H9 (cell line): Measurements from ENCODE around the gene FUS. TPM values are rescaled to one million over a fixed set of nuclear protein-coding genes. Genes with fewer than 3 reads are reported as not detected.

Experiments used
- DNase-seq: peaks from one replicate; pipeline ENCODE4 v3.0.0-alpha.2; 2017
- H2AFZ ChIP-seq: one replicate; pipeline ENCODE4 v1.6.1; 2013; ENCODE audit warnings: mild to moderate bottlenecking, low read length, control low read depth, moderate library complexity
- H2AK5ac ChIP-seq: 2 replicates; pipeline ENCODE4 v1.6.1; 2013; ENCODE audit warnings: low read length, control low read depth, mixed read lengths; ENCODE audit not compliant: insufficient read length
- H2BK120ac ChIP-seq: one replicate; pipeline ENCODE4 v1.6.1; 2013; ENCODE audit warnings: low read depth, mild to moderate bottlenecking, low read length, control low read depth, inconsistent platforms; ENCODE audit not compliant: poor library complexity, severe bottlenecking
- H2BK12ac ChIP-seq: 2 replicates; pipeline ENCODE4 v1.6.1; 2013; ENCODE audit warnings: low read length, control low read depth, mixed read lengths, low read depth; ENCODE audit not compliant: insufficient read length
- H2BK15ac ChIP-seq: 2 replicates; pipeline ENCODE4 v1.6.1; 2013; ENCODE audit warnings: low read depth, low read length, control low read depth
- H2BK20ac ChIP-seq: one replicate; pipeline ENCODE4 v1.6.1; 2013; ENCODE audit warnings: low read depth, mild to moderate bottlenecking, low read length, control low read depth, inconsistent platforms; ENCODE audit not compliant: poor library complexity, severe bottlenecking
- H2BK5ac ChIP-seq: 2 replicates; pipeline ENCODE4 v1.6.1; 2013; ENCODE audit warnings: low read length, control low read depth, mixed read lengths; ENCODE audit not compliant: insufficient read length
- H3K14ac ChIP-seq: 2 replicates; pipeline ENCODE4 v1.6.1; 2013; ENCODE audit warnings: low read length, control low read depth; ENCODE audit not compliant: insufficient read depth
- H3K18ac ChIP-seq: 2 replicates; pipeline ENCODE4 v1.6.1; 2013; ENCODE audit warnings: low read depth, mild to moderate bottlenecking, mixed read lengths, low read length, control low read depth; ENCODE audit not compliant: insufficient read length
- H3K23ac ChIP-seq: 2 replicates; pipeline ENCODE4 v1.6.1; 2013; ENCODE audit warnings: low read length, control low read depth, mixed read lengths, low read depth; ENCODE audit not compliant: insufficient read length
- H3K23me2 ChIP-seq: 2 replicates; pipeline ENCODE4 v1.6.1; 2013; ENCODE audit warnings: low read depth, mild to moderate bottlenecking, mixed read lengths, low read length, control low read depth; ENCODE audit not compliant: insufficient read length, poor library complexity, severe bottlenecking
- H3K27ac ChIP-seq: 2 replicates; pipeline ENCODE4 v1.5.1; 2013; ENCODE audit warnings: low read length, control low read depth, mixed read lengths, low read depth; ENCODE audit not compliant: insufficient read length
- H3K27me3 ChIP-seq: 2 replicates; pipeline ENCODE4 v1.6.1; 2013; ENCODE audit warnings: low read length, control low read depth, inconsistent platforms; ENCODE audit not compliant: insufficient read depth
- H3K4ac ChIP-seq: 2 replicates; pipeline ENCODE4 v1.6.1; 2013; ENCODE audit warnings: low read depth, mild to moderate bottlenecking, control low read depth, inconsistent platforms, low read length, moderate library complexity
- H3K4me1 ChIP-seq: 2 replicates; pipeline ENCODE4 v1.6.1; 2013; ENCODE audit warnings: low read length, control low read depth, inconsistent platforms; ENCODE audit not compliant: insufficient read depth
- H3K4me2 ChIP-seq: 2 replicates; pipeline ENCODE4 v1.6.1; 2013; ENCODE audit warnings: low read length, control low read depth, mixed read lengths; ENCODE audit not compliant: insufficient read length, insufficient read depth
- H3K56ac ChIP-seq: 2 replicates; pipeline ENCODE4 v1.6.1; 2013; ENCODE audit warnings: low read depth, mild to moderate bottlenecking, mixed read lengths, low read length, control low read depth; ENCODE audit not compliant: insufficient read length
- H3K79me1 ChIP-seq: 2 replicates; pipeline ENCODE4 v1.6.1; 2013; ENCODE audit warnings: low read depth, mild to moderate bottlenecking, moderate library complexity, low read length, control low read depth, inconsistent platforms; ENCODE audit not compliant: insufficient read depth, poor library complexity, severe bottlenecking
- H3K79me2 ChIP-seq: 2 replicates; pipeline ENCODE4 v1.6.1; 2013; ENCODE audit warnings: low read length, control low read depth, inconsistent platforms; ENCODE audit not compliant: insufficient read depth
- H3K9ac ChIP-seq: 2 replicates; pipeline ENCODE4 v1.6.1; 2013; ENCODE audit warnings: low read length, control low read depth, mixed read lengths; ENCODE audit not compliant: insufficient read length; ENCODE audit errors: extremely low read depth
- H3K9me3 ChIP-seq: one replicate; pipeline ENCODE4 v1.6.1; 2013; ENCODE audit warnings: low read depth, low read length, inconsistent platforms; ENCODE audit not compliant: control insufficient read depth
- H3T11ph ChIP-seq: one replicate; pipeline ENCODE4 v1.6.1; 2013; ENCODE audit warnings: mild to moderate bottlenecking, low read length, control low read depth, inconsistent platforms
- H4K20me1 ChIP-seq: one replicate; pipeline ENCODE4 v1.6.1; 2013; ENCODE audit not compliant: control insufficient read depth, insufficient read length, insufficient read depth
- H4K5ac ChIP-seq: 2 replicates; pipeline ENCODE4 v1.6.1; 2013; ENCODE audit warnings: low read depth, mild to moderate bottlenecking, mixed read lengths, low read length, control low read depth; ENCODE audit not compliant: insufficient read length
- H4K8ac ChIP-seq: replicated peaks from 2 replicates; pipeline ENCODE4 v1.6.1; 2013; ENCODE audit warnings: low read length, control low read depth, mixed read lengths, low read depth; ENCODE audit not compliant: insufficient read length
- H4K91ac ChIP-seq: 2 replicates; pipeline ENCODE4 v1.6.1; 2013; ENCODE audit warnings: low read depth, mild to moderate bottlenecking, moderate library complexity, mixed read lengths, low read length, control low read depth; ENCODE audit not compliant: insufficient read length
- H3K27ac Mint-ChIP-seq, 3 experiments: 2 replicates in 2 of 3; 3 replicates in 1 of 3; pipeline ENCODE4 v1.8.0; 2020 to 2021; ENCODE audit warnings: mixed read lengths in 3 of 3, mild to moderate bottlenecking in 1 of 3, moderate library complexity in 1 of 3
- H3K27me3 Mint-ChIP-seq: 2 replicates; pipeline ENCODE4 v1.8.0; 2021; ENCODE audit warnings: low read depth, mild to moderate bottlenecking, moderate library complexity, mixed read lengths
- H3K36me3 Mint-ChIP-seq, 3 experiments: 2 replicates in 2 of 3; 3 replicates in 1 of 3; pipeline ENCODE4 v1.8.0; 2020 to 2021; ENCODE audit warnings: low read depth in 3 of 3, mixed read lengths in 3 of 3; ENCODE audit not compliant: insufficient read depth in 1 of 3
- H3K4me1 Mint-ChIP-seq, 2 experiments: 2 replicates each; pipeline ENCODE4 v1.8.0; 2020; ENCODE audit warnings: mixed read lengths in 2 of 2
- H3K4me3 Mint-ChIP-seq, 2 experiments: 2 replicates in 1 of 2; 3 replicates in 1 of 2; pipeline ENCODE4 v1.8.0; 2020 to 2021; ENCODE audit warnings: mild to moderate bottlenecking in 2 of 2, mixed read lengths in 2 of 2, moderate library complexity in 1 of 2
- H3K9me3 Mint-ChIP-seq, 2 experiments: 2 replicates in 1 of 2; 3 replicates in 1 of 2; pipeline ENCODE4 v1.8.0; 2020; ENCODE audit warnings: mild to moderate bottlenecking in 2 of 2, mixed read lengths in 2 of 2, moderate library complexity in 1 of 2
- CTCF ChIP-seq: fragments of 200-600 bp; sonication (generic); conservative IDR thresholded peaks from 3 replicates; pipeline ENCODE4 v1.8.0; 2021; ENCODE audit warnings: antibody characterized with exemption, mild to moderate bottlenecking
- WGBS: extraction: QIAGEN DNeasy Blood & Tissue Kit; methylation state at CpG from one replicate; pipeline ENCODE4 v1.1.7; 2013; ENCODE audit warnings: missing lambda C conversion rate, low lambda C conversion rate, mixed read lengths; ENCODE audit not compliant: insufficient read length; ENCODE audit errors: extremely low coverage; 5-methylcytosine and 5-hydroxymethylcytosine counted together
- total RNA-seq: library from RNA; stranded (reverse); gene quantifications from 2 replicates; pipeline ENCODE4 v1.2.1, GENCODE V29; 2021

Gene FUS
- total RNA-seq, 1 experiment from 2014 or later = 1,034 TPM

GRCh38 chr16:31148281-31148728 lies 31.6 kb upstream of the FUS start:
- peak overlapping the region; percentile 55 to 63; a peak in 3 of 5 replicates for H3K4me3 Mint-ChIP-seq
- Histone ChIP-seq H2BK15ac (no peak overlapping the region), H2AK5ac (no peak overlapping the region), H3K27ac (no peak overlapping the region), H4K20me1 (no peaks in the 10 kb centered on the region), H3K27me3 (no peaks in the 10 kb centered on the region), H3K18ac (no peak overlapping the region), H2BK20ac (no peak overlapping the region), H3K23me2 (peaks cover 7% of the 10 kb centered on the region), H3K9me3 (no peaks in the 10 kb centered on the region), H3K79me2 (no peaks in the 10 kb centered on the region), H4K8ac (no peak overlapping the region), H3K4me1 (no peaks in the 10 kb centered on the region; the same call in 1 of the 2 replicates), H2BK12ac (no peak overlapping the region), H3K14ac (peak overlapping the region; percentile 21), H3T11ph (no peak overlapping the region), H2AFZ (no peak overlapping the region), H2BK5ac (no peak overlapping the region), H2BK120ac (no peak overlapping the region), H3K23ac (no peak overlapping the region), H4K91ac (no peak overlapping the region), H3K56ac (no peak overlapping the region), H3K4me2 (peak overlapping the region; percentile 71), H4K5ac (no peak overlapping the region), H3K9ac (no peak overlapping the region), H3K79me1 (no peaks in the 10 kb centered on the region), H3K4ac (no peak overlapping the region)
- no peak overlapping the region for H3K27ac Mint-ChIP-seq
- H3K4me1 Mint-ChIP-seq = peaks cover 18 to 44% of the 10 kb centered on the region in 2 experiments
- TF ChIP-seq CTCF = no peak
- peak; percentile 74 for DNase-seq
- no peaks in the 10 kb centered on the region for H3K36me3 Mint-ChIP-seq
- peaks cover 45% of the 10 kb centered on the region for H3K27me3 Mint-ChIP-seq
- WGBS = no CpG with 5 or more reads among the region's 40 CpGs
- H3K9me3 Mint-ChIP-seq = no peaks in the 10 kb centered on the region; a peak in 1 of 5 replicates
